GM18520 (cell line): ENCODE data around the gene KCTD13.
"Not testable (repeated sequence)": the region's sequence is repeated elsewhere in the genome, so short reads cannot be mapped to it uniquely, and the experiment has no call there.

Experiments used
- ATAC-seq: cut with Tn5 transposase; IDR thresholded peaks from one replicate; pipeline ENCODE4 v1.9.1; 2021; ENCODE audit not compliant: unreplicated experiment

The KCTD13 gene

DNA sequence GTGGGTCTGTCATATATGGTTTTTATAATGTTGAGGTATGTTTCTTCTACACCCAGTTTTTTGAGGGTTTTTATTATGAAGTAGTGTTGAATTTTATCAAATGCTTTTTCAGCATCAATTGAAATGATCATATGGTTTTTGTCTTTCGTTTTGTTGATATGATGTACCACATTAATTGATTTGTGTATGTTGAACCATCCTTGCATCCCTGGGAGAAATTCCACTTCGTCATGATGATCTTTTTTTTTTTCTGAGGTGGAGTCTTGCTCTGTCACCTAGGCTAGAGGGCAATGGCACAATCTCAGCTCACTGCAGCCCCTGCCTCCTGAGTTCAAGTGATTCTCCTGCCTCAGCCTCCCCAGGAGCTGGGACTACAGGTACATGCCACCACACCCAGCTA, 21.9 kb upstream of the KCTD13 start:
- no peak for ATAC-seq

DNA sequence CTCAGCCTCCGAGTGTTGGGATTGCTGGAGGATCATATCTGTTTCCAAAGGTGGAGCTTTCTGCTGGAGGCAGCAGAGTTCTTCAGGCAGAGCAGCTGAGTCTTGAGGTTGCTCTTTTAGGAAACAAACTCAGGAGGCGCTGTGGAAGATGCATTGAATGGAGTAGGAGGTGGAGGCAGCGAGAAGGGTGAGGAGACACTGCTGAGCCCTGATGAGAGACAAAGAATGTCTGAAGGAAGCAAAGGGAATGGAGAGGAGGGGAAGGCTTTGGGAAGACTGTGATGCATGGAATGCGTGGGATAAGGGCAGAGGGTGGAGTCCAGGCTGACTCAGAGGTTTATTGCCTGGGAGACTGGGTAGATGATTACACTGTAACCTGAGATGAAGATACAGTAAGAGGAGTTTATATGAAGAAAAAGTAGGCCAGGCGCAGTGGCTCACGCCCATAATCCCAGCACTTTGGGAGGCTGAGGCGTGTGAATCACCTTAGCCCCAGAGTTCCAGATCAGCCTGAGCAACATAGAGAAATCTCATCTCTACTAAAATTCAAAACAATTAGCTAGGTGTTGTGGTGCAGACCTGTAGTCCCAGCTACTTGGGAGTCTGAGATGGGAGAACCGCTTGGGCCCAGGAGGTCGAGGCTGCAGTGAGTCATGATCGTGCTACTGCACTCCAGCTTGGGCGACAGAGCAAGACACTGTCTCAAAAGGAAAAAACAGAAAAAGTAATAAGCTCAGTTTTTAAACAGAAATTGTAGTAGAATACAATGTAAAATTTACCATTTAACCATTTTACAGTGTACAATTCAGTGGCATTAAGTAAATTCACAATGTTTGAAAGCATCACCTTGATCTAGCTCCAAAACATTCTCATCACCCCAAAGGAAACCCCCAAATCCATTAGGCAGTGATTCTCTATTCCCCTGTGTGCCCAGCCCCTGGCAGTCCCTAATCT, 18.1 kb upstream of the KCTD13 start:
- ATAC-seq = no peak

DNA sequence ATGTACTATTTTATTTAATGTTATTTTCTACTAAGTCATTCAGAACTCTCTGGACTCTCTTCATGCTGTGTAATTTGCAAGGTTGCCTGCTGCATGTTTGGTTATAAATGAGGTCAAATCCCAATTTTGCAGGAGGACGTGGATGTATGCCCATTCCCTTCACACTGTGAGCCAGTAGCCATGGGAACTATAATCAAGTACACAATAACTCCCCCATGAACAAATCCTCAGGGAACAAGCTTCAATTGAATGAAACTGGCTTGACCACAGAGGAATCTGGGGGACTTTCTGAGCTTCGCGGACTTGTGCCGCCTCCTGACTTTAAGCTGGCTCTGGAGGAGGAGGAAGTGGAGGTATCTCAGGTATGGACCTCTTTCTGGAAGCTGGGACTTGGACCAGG, 14.6 kb upstream of the KCTD13 start:
- ATAC-seq = no peak

DNA sequence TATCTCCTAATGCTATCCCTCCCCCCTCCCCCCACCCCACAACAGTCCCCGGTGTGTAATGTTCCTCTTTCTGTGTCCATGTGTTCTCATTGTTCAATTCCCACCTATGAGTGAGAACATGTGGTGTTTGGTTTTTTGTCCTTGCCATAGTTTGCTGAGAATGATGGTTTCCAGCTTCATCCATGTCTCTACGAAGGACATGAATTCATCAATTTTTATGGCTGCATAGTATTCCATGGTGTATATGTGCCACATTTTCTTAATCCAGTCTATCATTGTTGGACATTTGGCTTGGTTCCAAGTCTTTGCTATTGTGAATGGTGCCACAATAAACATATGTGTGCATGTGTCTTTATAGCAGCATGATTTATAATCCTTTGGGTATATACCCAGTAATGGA, 5.7 kb upstream of the KCTD13 start:
- not testable (repeated sequence) for ATAC-seq

DNA sequence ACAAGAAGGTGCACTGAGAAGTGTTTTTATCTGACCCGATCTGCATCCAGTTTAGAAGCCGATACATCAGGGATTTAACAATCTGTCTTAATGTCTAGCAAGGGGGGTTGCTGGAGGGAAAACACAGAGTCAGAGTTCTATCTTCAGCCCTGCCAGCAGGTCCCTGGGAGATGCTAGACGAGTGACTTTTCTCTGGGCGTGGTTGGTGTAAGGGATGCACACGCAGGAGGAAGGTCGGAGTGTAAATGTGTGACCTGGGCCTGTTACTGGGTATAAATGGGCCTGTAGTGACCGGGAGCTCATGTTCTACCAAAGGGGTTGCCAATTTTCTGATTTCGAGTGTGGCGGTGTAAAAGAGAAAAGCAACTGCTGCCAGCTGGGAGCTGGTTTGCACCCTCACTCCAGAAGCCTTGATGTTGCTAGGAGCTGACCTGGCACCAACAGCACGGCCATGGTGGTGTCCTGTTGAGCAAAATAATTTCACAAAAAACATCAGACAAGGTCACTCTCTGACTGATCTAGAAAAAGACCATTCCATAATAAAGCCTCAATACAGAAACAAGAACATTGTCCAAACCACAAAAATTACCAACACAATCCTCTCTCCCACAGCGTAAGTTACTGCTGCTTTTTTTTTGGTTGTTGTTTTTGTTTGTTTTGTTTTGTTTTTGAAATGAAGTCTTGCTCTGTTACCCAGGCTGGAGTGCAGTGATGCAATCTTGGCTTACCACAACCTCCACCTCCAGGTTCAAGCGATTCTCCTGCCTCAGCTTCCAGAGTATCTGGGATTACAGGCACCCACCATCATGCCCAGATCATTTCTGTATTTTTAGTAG, 1.3 kb upstream of the KCTD13 start:
- ATAC-seq = no peak

DNA sequence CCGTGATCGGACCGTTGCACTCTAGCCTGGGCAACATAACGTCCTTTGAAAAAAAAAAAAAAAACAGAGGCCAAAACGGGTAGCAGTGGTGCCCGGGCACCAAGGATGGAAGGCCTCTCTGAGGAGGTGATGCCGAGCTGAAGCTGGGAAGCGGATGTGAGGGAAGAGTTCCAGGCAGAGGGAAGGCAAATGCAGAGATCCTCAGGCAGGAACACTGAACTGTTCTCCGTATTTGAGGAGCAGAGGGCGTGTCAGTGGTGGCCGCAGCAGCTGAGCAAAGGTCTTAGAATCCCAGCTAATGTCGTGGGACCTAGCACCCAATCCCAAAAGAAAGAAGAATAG, 656 bp upstream of the KCTD13 start:
- no peak for ATAC-seq

DNA sequence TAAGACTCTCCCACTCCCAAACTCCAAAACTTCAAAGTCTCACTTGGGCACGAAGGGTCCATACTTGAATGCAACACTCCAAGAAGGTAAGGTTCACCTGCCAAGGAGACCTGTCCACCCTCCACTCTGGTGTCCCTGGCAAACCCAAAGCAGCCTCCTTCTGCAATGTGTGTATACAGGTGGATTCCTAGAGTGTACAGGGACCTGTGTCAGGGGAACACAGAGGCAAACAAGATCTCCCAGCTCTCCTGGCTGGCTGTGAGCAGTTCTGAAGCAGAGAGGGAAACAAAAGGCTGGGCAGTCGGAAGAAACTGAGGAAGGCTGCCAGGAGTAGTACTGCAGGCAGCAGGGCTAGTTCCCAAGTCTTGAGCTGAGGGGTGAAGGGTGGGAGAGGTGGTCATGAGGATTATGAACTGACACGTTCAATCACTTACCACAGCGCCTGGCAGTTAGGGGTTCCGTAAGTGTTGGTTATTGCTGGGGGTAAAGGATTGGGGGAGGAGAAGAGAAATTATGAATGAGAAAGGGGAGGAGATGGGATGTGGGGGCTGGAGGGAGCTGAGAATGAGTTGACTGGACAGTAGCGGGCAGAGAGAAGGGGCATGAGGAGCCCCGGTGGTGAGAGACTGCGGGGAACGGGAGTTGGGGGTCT, 795 bp downstream of the KCTD13 start:
- ATAC-seq = no peak

DNA sequence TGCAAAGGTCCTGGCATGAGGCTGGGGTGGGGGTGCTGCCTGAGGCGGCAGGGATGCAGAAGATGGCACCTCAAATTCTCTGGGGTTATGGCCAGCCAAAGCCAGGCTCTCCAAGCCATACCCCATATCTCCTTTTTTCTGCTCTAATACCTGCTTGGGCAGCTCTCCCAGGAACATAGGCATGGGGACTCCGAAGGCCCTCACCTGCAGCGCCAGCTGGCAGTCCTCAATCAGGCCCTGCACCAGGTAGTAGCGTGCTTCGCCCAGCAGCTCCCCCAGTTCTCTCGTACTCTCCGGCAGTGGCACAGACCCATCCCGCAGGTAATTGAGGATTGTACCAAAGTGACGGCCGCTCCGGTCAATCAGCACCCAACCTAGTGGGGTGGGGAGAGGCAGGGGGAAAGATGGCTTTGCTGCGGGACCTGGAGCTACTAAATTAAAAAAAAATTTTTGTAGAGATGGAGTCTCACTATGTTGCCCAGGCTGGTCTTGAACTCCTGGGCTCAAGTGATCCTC, 3.0 kb downstream of the KCTD13 start:
- no peak for ATAC-seq

DNA sequence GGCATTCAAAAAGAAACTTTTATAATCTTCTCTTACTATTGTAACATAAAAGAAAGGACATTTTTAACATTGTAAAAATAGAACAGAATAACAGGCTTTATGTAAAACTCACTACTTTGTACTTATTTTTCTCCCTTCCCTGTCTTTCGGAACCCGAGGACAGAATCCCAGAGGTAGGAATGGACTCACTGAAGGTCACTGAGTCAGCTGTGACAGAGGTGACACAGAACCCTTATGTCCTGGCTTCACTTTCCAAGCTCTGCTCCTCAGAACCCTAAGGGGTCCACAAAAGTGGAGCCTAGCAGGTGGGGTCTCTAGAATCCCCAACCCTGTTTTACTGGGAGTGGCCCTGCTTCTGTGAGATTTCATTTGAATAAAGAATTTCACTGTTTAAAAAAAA, 3.7 kb downstream of the KCTD13 start:
- no peak for ATAC-seq

DNA sequence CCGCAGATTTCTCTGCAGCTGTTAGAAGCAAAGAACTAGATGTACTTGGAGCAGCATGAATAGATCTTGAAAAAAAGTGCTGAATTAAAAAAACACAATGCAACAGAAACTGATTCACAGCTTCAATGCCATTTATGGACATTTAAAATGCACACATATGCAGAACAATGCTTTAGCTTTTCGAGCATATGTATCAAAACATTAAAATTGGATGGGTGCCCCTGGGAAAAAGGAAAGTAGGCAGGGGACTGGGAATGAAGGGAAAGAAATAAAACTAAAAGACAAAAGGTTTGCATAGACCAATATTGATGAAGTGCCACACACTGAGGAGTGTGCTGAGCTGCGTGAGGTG, 5.0 kb downstream of the KCTD13 start:
- no peak for ATAC-seq

DNA sequence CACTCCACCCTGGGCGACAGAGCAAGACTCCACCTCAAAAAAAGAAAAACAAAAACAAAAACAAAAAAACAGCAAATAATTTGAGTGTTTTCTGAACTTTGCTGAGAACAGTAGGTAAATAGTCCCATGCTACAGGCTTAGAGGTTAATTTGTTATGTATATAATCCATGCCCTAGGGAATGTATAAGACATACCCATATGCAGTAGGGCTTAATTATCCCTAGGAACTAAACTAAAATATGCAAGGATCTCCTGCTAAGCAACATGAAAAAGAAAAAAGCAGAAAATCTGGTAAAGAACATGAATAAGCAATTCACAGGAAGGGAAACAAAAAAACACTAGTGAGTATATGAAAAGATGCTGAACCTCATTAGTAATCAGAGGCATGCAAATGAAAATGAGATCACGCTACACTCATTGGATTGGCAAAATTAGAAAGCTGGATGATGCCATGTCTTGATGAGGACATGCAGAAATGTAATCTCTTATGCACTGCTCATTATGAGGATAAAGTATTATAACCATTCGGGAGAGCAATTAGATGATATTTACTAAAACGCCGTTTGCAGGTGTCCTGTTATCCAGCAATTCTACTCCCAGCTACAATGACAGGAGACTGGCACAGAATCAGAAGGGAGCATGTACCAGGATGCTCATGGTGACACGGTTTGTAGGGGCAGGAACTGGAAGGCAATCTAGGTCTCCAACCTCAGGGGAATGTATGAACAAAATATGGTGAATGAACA, 5.6 kb downstream of the KCTD13 start:
- ATAC-seq = no peak

DNA sequence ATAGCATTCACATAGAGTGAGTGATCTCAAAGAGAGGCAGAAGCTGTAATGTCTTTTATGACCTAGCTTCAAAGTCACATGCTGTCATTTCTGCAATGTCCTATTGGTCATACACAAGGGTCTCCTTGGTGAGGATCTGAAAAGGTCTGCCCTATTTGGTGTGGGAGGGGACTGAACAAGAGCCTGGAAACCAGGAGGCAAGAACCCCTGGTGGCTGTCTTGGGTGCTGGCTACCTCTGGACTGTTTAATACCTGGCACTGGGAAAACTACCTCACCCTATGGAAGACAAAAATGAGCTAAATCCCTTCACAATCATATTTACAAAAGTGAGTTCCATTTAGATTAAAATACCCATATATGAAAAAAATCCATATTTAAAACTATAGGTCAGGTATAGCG, 9.0 kb downstream of the KCTD13 start:
- no peak for ATAC-seq

DNA sequence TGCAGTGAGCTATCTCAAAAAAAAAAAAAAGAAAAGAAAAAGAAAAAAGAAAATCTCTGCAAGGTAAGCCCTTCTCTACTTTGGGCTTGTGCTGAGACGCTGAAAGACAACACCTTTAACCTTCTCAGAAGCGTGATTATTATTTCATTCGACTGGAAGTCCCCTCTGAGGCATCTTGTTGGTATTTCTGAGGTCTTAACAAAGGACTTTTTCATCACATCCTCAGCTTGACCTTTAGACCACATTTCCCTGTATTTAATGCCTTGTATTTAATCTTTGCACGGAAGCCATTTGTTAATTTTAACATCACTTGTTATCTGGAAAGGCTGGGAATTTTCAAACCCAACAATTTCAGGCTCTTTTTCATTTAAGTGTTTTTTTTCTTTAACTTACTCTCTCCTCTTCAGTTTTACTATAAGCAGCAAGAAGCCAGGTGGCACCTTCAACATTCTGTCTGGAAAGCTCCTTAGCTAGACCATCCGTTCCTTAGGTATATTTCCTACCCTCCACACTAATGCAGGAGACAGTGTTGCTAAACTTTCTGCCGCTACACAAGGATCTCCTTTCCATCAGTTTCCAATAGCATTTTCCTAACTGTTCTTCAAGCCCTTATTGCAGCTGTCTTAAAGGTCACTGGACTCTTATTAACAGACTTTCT, 10.3 kb downstream of the KCTD13 start:
- no peak for ATAC-seq

DNA sequence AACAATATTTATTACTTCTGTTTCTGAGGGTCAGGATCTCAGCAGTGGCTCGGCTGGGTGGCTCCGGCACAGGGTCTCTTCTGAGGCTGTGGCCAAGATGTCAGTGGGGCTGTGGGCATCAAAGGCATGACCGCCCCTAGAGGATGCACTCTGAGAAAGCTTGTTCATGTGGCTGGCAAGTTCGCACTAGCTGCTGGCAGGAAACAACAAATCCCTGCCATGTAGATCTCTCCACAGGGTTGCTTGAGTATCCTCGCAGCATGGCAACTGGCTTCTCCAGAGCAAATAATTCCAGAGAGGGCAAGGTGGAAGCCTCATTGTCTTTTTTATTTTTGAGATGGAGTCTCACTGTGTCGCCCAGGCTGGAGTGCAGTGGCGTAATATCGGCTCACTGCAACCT, 12.5 kb downstream of the KCTD13 start:
- ATAC-seq = no peak

DNA sequence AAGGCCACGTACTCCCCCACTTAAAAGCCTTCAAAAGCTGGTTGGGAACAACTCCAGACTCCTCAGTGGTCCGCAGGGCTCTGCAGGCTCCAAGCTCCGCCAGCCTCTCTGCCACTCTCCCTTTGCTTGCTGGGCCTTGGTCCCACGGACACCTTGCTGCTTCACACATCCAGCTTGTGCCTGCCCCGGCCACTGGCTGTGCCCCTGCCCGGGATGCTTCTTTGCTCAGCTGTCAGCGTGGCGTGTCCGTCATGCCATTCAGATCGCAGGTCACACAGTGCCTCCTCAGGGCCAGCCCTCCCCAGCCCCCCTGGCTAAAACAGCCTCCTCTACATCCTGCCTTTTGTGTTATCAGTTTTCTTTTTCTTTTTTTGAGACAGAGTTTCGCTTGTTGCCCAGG, 13.9 kb downstream of the KCTD13 start:
- no peak for ATAC-seq

DNA sequence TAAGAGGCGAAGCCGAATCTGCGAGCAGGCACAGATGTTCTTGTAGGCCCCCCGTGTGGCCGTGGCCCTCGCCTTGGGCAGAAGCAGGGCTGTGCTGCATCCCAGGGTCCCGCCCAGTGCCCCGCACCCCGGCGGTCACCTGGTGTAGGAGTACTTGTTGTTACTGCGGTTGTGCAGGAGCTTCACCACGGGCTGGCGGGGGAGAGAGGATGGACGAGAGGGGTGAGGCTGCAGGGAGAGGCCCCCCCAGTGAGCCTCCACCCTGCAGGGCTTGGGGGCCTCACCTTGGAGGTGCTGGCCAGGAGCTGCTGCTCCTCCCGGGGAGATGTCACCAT, 14.4 kb downstream of the KCTD13 start:
- ATAC-seq = no peak

DNA sequence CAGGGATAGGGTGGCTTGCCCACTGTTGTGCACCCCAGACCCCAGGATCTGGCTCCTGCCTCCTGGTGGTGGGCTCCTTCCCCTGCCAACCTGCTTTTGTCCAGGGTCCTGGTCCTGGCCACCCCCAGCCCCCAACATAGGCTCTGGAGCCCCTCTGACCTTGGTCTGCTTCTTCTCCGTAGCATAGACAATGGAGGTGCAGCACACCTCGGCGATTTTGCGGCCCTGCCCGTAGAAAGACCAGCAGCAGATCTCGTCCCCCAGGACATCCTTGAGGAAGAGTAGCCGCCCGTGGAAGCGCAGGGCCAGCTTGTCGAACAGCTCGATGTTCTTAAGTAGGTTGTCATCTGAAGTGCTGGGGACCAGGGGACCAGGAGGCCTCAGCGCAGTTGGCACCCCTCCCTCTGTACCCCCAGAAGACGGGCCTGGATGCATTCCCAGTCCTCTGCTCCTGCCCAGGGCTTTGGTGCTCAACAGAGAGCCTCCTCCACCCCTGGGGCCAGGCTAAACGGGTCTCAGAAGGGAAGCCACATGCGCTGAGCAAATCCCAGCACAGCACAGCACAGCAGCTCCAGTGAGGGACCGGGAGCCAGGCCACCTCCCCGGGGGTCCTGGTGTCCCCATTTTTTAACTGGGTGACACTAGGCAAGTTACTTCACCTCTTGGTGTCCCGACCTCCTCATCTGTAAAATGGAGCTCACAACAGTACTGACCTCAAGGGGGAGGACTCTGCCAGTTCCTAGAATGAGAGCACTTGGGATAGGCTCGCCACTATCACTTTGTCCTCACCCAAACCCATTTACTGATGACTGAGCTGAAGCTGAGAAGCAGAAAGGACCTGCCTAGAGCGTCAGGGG, 15.0 kb downstream of the KCTD13 start:
- no peak for ATAC-seq

DNA sequence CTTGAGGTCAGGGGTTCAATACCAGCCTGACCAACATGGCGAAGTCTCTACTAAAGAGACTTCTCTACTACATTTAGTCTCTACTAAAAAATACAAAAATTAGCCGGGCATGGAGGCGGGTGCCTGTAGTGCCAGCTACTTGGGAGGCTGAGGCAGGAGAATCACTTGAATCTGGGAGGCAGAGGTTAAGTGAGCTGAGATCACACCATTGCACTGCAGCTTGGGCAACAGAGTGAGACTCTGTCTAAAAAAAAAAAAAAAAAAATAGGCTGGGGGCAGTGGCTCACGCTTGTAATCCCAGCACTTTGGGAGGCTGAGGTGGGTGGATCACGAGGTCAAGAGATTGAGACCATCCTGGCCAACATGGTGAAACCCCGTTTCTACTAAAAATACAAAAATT, 16.2 kb downstream of the KCTD13 start:
- not testable (repeated sequence) for ATAC-seq

DNA sequence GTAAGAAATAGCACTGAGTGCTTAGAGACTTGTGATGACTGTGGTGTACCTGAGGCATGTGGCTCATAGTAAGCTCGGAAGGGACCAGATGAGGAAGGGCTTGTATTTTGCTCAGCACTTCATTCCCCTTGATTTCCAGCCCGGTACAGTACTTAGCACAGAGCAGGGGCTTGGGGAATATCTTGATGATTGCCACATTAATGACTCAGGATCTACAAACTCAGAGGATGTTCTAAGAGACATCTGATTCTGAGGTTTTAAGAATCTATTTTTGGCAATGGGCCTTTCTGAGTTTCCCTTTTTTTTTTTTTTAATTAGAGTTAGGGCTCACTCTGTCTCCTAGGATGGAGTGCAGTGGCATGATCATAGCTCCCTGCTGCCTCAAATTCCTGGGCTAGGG, 16.6 kb downstream of the KCTD13 start:
- no peak for ATAC-seq
